GM21423 (cell line): ENCODE data around the gene SELENOS.
"Not testable (repeated sequence)": the region's sequence is repeated elsewhere in the genome, so short reads cannot be mapped to it uniquely, and the experiment has no call there.

Experiments
- ATAC-seq: cut with Tn5 transposase; IDR thresholded peaks from one replicate; pipeline ENCODE4 v1.9.1; 2021; ENCODE audit warnings: mild to moderate bottlenecking, moderate library complexity; ENCODE audit not compliant: unreplicated experiment

Gene SELENOS

GRCh38 chr15:101310161-101310480 is 32.8 kb upstream of the SELENOS start:
- no peak for ATAC-seq

GRCh38 chr15:101309436-101310160 is 32.3 kb upstream of the SELENOS start:
- no peak for ATAC-seq

- ATAC-seq: no peak
Measured at GRCh38 chr15:101308604-101309435, 31.5 kb upstream of the SELENOS start.

GRCh38 chr15:101307897-101308603 is 30.8 kb upstream of the SELENOS start:
- no peak for ATAC-seq

GRCh38 chr15:101307048-101307896 is 30.0 kb upstream of the SELENOS start:
- no peak for ATAC-seq

- ATAC-seq: no peak
Measured at GRCh38 chr15:101306341-101307047, 29.2 kb upstream of the SELENOS start.

GRCh38 chr15:101305820-101306255 is 28.6 kb upstream of the SELENOS start:
- ATAC-seq: no peak

- no peak for ATAC-seq
Measured at GRCh38 chr15:101303408-101303807, 26.1 kb upstream of the SELENOS start.

- no peak for ATAC-seq
Measured at GRCh38 chr15:101296418-101297405, 19.4 kb upstream of the SELENOS start.

GRCh38 chr15:101295607-101296161 is 18.4 kb upstream of the SELENOS start:
- ATAC-seq: no peak

- ATAC-seq: peak; percentile 77
Measured at GRCh38 chr15:101294731-101295606, 17.7 kb upstream of the SELENOS start, which contains the start of gene SNRPA1. SNRPA1 (minus strand) TSS chr15:101295248; CDS start chr15:101295178, 70 bp downstream.

GRCh38 chr15:101293122-101293521 is 15.8 kb upstream of the SELENOS start:
- ATAC-seq: no peak

GRCh38 chr15:101288905-101289513 is 11.7 kb upstream of the SELENOS start:
- ATAC-seq: no peak

- not testable (repeated sequence) for ATAC-seq
Measured at GRCh38 chr15:101287342-101287741, 10.1 kb upstream of the SELENOS start.

- ATAC-seq: no peak
Measured at GRCh38 chr15:101286471-101287114, 9.3 kb upstream of the SELENOS start.

GRCh38 chr15:101283931-101284330 is 6.6 kb upstream of the SELENOS start:
- ATAC-seq: no peak

GRCh38 chr15:101280007-101280406 is 2.7 kb upstream of the SELENOS start:
- no peak for ATAC-seq
